ENCODE data around the gene KRT71. TPM values are rescaled to one million over a fixed set of nuclear protein-coding genes. Genes with fewer than 3 reads are reported as not detected.
A peak's percentile ranks its signal among the peaks of the same experiment; 100 is the strongest.

KRT71 gene
- total and polyA plus RNA-seq, 2 of the 8 experiments (the other 6 are each of a cell fraction or from before 2014, with no cell fraction given) = not detected

DNA sequence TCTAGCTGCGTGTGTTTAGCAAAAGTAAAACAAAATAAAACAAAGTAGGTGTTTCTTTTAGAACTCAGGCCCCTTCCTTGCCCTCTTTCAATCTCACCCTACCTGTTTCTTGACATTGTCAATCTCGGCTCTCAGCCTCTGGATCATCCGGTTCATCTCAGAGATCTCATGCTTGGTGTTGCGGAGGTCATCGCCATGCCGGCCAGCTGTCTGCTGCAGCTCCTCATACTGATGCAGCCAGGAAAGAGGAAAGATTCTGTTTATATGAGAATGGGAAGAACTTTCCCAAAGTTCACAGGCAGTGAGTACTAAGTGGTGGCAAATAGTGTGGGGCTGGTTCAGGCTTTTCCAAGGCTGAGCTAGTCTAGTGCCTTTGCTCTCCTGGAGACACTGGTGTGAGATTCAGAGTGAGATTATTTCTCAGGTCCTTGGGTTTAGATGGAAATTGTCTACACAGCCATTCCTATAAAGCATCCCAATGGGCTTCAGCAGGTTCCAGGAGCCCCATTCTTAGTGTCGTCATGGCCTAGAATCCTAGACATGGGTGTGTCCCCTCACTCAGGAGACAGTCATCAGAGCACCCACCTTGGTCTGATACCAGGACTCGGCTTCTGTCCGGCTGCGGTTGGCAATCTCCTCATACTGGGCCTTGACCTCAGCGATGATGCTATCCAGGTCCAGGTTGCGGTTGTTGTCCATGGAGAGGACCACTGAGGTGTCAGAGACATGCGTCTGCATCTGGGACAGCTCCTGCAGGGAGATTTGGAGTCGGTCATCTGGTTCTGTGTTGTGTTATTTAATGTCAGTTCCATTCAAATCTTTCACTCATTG lies 35.7 kb downstream of the KRT71 start:
- POLR2A ChIA-PET (ENCODE audit: partially characterized antibody) = no interaction called here
- Histone ChIP-seq H3K36me3 (ENCODE audit: control insufficient read depth in 2 of 4, insufficient read depth in 4 of 4, low read length in 3 of 4) (no peaks in the 10 kb centered on the region), H2BK15ac (ENCODE audit: low read length) (no peak overlapping the region), H2AK5ac (ENCODE audit: low read depth, low read length) (no peak overlapping the region), H2AFZ (ENCODE audit: low read length) (no peak overlapping the region), H3K23me2 (ENCODE audit: low read depth, low read length) (no peaks in the 10 kb centered on the region), H3K18ac (ENCODE audit: extremely low read depth, low read length) (no peak overlapping the region), H3K9ac (replicated peaks in 1 of 4; ENCODE audit: extremely low read depth in 1 of 4, low read depth in 3 of 4, low read length in 3 of 4) (no peak overlapping the region), H2BK12ac (ENCODE audit: low read depth, low read length) (no peak overlapping the region), H4K8ac (ENCODE audit: extremely low read depth, insufficient read depth, low read length) (no peak overlapping the region), H4K5ac (ENCODE audit: insufficient read length, low read depth, low read length) (no peak overlapping the region), H2BK20ac (ENCODE audit: low read length) (no peak overlapping the region; the same call in 1 of the 2 replicates), H2BK120ac (replicated peaks; ENCODE audit: low read depth, low read length) (no peak overlapping the region), H3K14ac (ENCODE audit: insufficient read length) (no peak overlapping the region), H4K20me1 (replicated peaks in 1 of 2; ENCODE audit: control insufficient read depth in 1 of 2, insufficient read depth in 2 of 2, low read length in 2 of 2) (no peaks in the 10 kb centered on the region), H3K23ac (ENCODE audit: insufficient read length) (no peak overlapping the region), H3K4me1 (replicated peaks in 1 of 4; ENCODE audit: control insufficient read depth in 3 of 4, insufficient read depth in 4 of 4, low read length in 3 of 4) (no peaks in the 10 kb centered on the region; a peak in 1 of 7 replicates), H3K9me3 (ENCODE audit: insufficient read depth in 2 of 2, low read depth in 1 of 2, low read length in 1 of 2) (no peaks in the 10 kb centered on the region; a peak in 1 of 4 replicates), H3K79me1 (ENCODE audit: low read depth, low read length) (no peaks in the 10 kb centered on the region), H3K4me2 (ENCODE audit: insufficient read depth in 1 of 2, low read depth in 2 of 2, low read length in 2 of 2) (no peak overlapping the region), H3K4me3 (ENCODE audit: extremely low read depth in 1 of 4, insufficient read depth in 2 of 4, low read depth in 3 of 4, low read length in 4 of 4) (no peak overlapping the region), H3K27me3 (replicated peaks in 1 of 4; ENCODE audit: control insufficient read depth in 3 of 4, extremely low read depth in 1 of 4, insufficient read depth in 3 of 4, low read length in 3 of 4) (no peaks in the 10 kb centered on the region), H3K56ac (replicated peaks; ENCODE audit: insufficient read length, low read depth, low read length) (no peak overlapping the region), H2BK5ac (ENCODE audit: low read depth, low read length) (no peak overlapping the region; the same call in 1 of the 2 replicates), H3K27ac (ENCODE audit: low read depth, low read length) (no peak overlapping the region), H3K79me2 (ENCODE audit: control insufficient read depth in 1 of 2, insufficient read depth in 2 of 2, low read length in 2 of 2) (no peaks in the 10 kb centered on the region), H3K4ac (replicated peaks; ENCODE audit: insufficient read length, low read depth, low read length) (no peak overlapping the region), H4K91ac (replicated peaks; ENCODE audit: insufficient read length, low read length) (no peak overlapping the region)
- DNase-seq (ENCODE audit: low read depth in 1 of 2, low spot score in 2 of 2) (peak in 1 of 2 experiments; percentile 27), FAIRE-seq (no peak)
- WGBS, 2 experiments (ENCODE audit: extremely low coverage in 1 of 2, insufficient coverage in 1 of 2, insufficient read length in 1 of 2, insufficient replicate concordance in 2 of 2, low coverage in 1 of 2, low lambda C conversion rate in 2 of 2, missing lambda C conversion rate in 1 of 2) = 90% methylated on average over 14 of the region's 14 CpGs; no CpG with 5 or more reads in 1 of the 2 experiments
- CTCF ChIA-PET (ENCODE audit: partially characterized antibody) = interaction anchor here (0.7 to 4.5 kb wide), 9 partner anchors 10 to 362 kb away, joined by 3 to 29 read pairs (median 3); no protein-coding TSS in a partner anchor
- no peak for TF ChIP-seq JUND (IDR thresholded peaks at IDR 0.05; ENCODE audit: low read length)
- TF ChIP-seq POLR2AphosphoS5 (IDR thresholded peaks at IDR 0.05; ENCODE audit: low read depth, low read length) = no peak
- no peak for TF ChIP-seq MAX (IDR thresholded peaks at IDR 0.05)
- TF ChIP-seq SIX5 (IDR thresholded peaks at IDR 0.05; ENCODE audit: low read depth, low read length) = no peak
- TF ChIP-seq SIN3A (conservative IDR thresholded peaks at IDR 0.05 in 1 of 2, IDR thresholded peaks at IDR 0.05 in 1 of 2; ENCODE audit: low read depth in 1 of 2, low read length in 2 of 2) = no peak

Measured in H1 (cell line).